ENCODE measurements around the gene CNST.

DNA sequence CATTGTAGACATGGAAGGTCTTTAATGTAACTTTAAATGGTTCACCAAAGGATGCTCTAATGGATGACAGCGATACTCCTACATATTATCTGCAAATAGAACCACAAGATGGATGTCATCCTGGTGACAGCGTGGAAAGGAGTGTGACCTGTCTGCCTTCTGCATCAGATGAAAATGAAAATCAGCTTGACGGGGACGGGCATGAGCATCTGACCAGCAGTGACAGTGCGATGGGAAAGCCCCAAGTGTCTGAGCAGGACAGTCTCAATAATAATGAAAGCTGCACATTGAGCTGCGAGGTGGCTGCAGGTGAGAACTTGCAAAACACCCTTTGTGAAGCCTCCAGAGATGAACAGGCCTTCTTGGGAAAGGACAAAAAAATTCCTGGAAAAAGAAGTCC is 25.2 kb downstream of the CNST start:
- TF ChIP-seq EP300 (IDR thresholded peaks at IDR 0.05; ENCODE audit: borderline replicate concordance): no peak
- no peak for TF ChIP-seq TAF1 (IDR thresholded peaks at IDR 0.05; ENCODE audit: low read depth)
- TF ChIP-seq, protein P1, sequence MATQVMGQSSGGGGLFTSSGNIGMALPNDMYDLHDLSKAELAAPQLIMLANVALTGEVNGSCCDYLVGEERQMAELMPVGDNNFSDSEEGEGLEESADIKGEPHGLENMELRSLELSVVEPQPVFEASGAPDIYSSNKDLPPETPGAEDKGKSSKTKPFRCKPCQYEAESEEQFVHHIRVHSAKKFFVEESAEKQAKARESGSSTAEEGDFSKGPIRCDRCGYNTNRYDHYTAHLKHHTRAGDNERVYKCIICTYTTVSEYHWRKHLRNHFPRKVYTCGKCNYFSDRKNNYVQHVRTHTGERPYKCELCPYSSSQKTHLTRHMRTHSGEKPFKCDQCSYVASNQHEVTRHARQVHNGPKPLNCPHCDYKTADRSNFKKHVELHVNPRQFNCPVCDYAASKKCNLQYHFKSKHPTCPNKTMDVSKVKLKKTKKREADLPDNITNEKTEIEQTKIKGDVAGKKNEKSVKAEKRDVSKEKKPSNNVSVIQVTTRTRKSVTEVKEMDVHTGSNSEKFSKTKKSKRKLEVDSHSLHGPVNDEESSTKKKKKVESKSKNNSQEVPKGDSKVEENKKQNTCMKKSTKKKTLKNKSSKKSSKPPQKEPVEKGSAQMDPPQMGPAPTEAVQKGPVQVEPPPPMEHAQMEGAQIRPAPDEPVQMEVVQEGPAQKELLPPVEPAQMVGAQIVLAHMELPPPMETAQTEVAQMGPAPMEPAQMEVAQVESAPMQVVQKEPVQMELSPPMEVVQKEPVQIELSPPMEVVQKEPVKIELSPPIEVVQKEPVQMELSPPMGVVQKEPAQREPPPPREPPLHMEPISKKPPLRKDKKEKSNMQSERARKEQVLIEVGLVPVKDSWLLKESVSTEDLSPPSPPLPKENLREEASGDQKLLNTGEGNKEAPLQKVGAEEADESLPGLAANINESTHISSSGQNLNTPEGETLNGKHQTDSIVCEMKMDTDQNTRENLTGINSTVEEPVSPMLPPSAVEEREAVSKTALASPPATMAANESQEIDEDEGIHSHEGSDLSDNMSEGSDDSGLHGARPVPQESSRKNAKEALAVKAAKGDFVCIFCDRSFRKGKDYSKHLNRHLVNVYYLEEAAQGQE (IDR thresholded peaks at IDR 0.05; ENCODE audit: low read depth): no peak
- TF ChIP-seq YY1 (IDR thresholded peaks at IDR 0.05; ENCODE audit: low read depth): no peak
- no peak for TF ChIP-seq ZBTB7A (IDR thresholded peaks at IDR 0.05; ENCODE audit: low read depth)
- no peak for TF ChIP-seq RAD21 (IDR thresholded peaks at IDR 0.05; ENCODE audit: low read depth)
- TF ChIP-seq, protein P2, sequence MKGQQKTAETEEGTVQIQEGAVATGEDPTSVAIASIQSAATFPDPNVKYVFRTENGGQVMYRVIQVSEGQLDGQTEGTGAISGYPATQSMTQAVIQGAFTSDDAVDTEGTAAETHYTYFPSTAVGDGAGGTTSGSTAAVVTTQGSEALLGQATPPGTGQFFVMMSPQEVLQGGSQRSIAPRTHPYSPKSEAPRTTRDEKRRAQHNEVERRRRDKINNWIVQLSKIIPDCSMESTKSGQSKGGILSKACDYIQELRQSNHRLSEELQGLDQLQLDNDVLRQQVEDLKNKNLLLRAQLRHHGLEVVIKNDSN (IDR thresholded peaks at IDR 0.05): no peak
- TF ChIP-seq, protein P3, sequence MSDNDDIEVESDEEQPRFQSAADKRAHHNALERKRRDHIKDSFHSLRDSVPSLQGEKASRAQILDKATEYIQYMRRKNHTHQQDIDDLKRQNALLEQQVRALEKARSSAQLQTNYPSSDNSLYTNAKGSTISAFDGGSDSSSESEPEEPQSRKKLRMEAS (IDR thresholded peaks at IDR 0.05): no peak
- TF ChIP-seq NFIC (IDR thresholded peaks at IDR 0.05): no peak
- no peak for TF ChIP-seq CEBPB (IDR thresholded peaks at IDR 0.05)
- no peak for TF ChIP-seq TEAD4 (IDR thresholded peaks at IDR 0.05)
- TF ChIP-seq TCF12 (IDR thresholded peaks at IDR 0.05; ENCODE audit: low read depth): no peak
